Measurements from ENCODE around the gene DCAF6.
"Not testable (repeated sequence)": the region's sequence is repeated elsewhere in the genome, so short reads cannot be mapped to it uniquely, and the experiment has no call there.

DNA sequence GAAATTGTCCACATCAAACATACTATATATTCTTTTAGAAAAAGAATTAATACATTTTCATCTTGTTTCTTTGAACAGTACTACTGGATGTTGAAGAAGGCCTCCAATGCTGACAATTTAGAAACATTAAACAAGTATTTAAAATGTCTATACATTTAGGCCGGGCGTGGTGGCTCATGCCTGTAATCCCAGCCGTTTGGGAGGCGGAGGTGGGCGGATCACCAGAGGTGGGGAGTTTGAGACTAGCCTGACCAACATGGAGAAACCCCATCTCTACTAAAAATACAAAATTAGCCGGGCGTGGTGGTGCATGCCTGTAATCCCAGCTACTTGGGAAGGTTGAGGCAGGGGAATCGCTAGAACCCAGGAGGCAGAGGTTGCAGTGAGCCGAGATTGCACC is 7.6 kb upstream of the DCAF6 start:
- TF ChIP-seq, protein P1, sequence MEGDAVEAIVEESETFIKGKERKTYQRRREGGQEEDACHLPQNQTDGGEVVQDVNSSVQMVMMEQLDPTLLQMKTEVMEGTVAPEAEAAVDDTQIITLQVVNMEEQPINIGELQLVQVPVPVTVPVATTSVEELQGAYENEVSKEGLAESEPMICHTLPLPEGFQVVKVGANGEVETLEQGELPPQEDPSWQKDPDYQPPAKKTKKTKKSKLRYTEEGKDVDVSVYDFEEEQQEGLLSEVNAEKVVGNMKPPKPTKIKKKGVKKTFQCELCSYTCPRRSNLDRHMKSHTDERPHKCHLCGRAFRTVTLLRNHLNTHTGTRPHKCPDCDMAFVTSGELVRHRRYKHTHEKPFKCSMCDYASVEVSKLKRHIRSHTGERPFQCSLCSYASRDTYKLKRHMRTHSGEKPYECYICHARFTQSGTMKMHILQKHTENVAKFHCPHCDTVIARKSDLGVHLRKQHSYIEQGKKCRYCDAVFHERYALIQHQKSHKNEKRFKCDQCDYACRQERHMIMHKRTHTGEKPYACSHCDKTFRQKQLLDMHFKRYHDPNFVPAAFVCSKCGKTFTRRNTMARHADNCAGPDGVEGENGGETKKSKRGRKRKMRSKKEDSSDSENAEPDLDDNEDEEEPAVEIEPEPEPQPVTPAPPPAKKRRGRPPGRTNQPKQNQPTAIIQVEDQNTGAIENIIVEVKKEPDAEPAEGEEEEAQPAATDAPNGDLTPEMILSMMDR (IDR thresholded peaks at IDR 0.05; ENCODE audit: low read depth, low read length): not testable (repeated sequence)
- TF ChIP-seq EZH2phosphoT487 (IDR thresholded peaks at IDR 0.05; ENCODE audit: low read depth): not testable (repeated sequence)
